GM19025 (cell line): ENCODE results near the gene MAP4K1.
"Not testable (repeated sequence)": the region's sequence is repeated elsewhere in the genome, so short reads cannot be mapped to it uniquely, and the experiment has no call there.

Experiments used
- ATAC-seq: cut with Tn5 transposase; IDR thresholded peaks from one replicate; pipeline ENCODE4 v1.9.1; 2021; ENCODE audit warnings: mild to moderate bottlenecking, low read depth, moderate library complexity; ENCODE audit not compliant: unreplicated experiment

The MAP4K1 gene

DNA sequence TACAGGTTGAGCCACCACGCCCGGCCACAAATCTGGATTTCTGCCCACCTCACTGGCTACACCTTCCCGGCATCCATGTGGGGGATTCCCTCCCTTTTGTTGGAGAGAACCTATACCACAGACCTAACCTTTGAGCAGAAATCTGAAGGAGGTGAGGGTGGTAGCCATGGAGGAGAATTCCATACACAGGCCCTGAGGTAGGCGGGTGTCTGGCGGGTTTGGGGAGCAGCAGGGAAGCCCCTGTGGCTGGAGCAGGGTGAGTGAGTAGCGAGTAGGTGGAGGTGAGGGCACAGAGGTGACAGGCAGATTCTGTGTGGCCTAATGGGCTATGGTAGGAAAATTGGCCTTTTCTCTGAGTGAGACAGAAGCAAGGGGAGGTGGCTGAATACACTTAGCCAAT lies 11.8 kb upstream of the MAP4K1 start:
- ATAC-seq = no peak

DNA sequence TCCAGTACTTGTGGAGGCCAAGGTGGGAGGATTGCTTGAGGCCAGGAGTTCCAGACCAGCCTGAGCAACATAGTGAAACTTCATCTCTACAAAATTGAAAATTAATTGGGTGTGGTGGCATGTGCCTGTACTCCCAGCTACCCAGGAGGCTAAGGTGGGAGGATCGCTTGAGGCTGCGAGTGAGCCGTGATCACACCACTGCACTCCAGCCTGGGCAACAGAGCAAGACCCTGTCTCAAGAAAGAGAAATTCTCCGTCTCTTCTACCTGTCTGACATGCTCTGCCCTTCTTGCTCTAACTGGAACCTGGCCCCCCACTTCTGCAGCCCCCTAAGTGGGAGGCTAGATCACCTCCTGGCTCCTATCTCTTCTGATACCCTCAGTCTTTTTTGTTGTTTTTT lies 8.6 kb upstream of the MAP4K1 start:
- ATAC-seq = no peak

DNA sequence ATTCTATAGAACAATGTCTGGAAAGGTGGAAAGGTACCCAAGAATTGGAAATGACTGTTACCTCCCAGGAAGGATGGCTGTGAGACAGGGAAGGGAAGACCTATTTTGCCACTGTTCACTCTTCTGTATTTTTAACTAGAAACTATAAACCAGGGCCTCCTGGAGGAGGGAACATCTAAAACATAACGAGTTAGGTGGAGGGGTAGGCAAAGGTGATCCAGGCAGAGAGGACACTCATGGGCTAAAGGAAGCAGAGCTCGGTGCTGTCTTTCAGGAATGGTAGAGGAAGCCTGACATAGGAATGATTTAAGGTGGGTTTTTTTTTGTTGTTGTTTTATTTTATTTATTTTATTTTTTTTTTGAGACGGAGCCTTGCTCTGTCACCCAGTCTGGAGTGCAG lies 7.1 kb upstream of the MAP4K1 start:
- ATAC-seq = no peak

DNA sequence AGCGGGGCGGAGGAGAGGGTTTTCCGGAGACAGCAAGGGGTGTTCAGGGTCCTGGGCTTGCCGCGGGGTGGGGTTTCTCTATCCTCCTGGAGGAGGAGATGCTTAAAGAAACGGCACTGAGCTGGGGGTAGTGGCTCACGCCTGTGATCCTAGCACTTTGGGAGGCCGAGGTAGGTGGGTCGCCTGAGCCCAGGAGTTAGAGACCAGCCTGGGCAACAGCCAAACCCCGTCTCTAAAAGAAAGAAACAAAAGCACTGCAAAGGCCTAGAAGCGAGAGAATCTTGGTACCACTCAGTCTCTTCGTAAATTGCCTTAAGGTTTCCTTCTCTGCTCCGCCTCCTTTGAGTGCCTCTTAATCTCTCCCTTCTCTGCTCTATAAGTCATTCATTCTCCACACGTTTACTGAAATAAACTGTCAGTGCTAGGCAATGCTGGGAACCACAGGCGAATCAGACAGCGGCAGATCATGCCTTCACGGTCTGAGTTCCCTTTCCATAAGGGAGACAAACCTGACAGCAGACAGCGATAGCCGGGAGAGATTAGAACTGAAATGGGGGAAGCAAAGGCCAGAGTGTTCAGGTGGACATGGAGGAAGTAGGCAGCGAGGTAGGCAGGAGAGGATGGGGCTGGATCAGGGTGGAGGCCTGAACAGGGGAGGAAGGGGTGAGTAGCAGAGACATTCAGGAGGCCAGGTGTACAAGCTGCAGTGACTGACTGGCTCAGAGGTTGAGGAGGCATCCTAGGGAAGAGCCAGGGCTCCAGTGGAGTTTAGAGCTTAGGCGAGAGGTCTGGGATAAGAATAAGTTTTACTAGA lies 1.8 kb upstream of the MAP4K1 start:
- ATAC-seq = peak; percentile 1

DNA sequence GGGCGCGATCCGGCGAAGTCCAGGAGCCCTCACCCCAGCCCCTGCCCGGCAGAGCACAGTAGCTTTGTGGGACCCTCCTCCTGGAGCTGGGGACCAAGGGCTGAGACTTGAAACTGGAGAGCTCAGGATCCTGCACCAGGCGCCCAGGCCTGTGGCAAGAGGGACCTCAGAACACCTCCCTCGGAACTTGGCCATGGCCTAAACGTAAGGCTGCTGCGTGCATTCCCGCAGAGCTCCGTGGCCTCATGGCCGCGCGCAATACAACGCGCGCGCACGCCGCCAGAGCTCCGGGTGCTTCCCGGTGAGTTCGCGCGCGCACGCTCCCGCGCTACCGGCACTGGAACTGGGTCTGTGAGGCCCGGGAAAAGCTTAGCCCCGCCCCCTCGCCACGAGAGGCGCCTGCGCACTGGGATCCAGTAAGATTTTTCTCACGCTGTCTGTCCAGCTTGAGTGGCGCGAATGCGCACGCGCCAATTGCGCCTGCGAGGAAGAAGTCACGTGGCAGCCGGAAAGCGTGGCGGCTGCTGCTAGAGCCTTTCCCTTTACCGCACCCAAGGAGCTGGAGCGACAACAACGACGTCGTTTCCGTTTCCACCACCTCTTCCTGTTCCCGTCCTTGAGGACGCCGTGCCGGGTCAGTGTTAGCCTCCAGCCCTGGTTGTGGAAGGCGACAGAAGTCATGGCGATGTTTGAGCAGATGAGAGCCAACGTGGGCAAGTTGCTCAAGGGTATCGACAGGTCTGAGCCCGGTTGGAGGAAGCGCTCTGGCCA lies 1.0 kb upstream of the MAP4K1 start, which contains the start of gene EIF3K:
Gene EIF3K (plus strand): TSS at position 599 of the 771 bp plus-strand sequence. CDS start 81 bp downstream, at position 680.
- ATAC-seq = peak; percentile 52

DNA sequence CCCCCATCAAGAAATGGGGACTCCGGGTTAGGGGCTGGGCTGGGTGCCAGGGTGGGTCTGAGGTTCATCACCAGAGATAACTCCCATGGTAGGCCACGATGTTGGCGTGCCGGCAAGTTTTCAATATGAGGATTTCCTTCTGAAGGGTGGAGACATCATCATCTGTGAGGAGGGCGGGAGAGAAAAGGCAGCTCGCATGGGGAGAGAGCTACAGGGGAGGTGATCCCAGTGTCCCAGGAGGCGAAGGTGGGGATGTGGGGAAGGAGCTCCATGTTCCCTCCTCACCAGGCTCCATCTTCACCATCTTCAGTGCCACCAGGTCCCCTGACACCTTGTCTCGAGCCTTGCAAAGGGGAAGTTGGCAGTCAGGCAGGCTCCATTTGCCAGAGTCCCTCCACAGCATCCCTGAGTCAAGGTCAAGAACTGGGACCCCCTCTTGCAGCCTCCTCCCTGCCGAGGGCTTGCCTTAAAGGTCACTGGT lies 430 bp downstream of the MAP4K1 start:
- ATAC-seq = no peak

DNA sequence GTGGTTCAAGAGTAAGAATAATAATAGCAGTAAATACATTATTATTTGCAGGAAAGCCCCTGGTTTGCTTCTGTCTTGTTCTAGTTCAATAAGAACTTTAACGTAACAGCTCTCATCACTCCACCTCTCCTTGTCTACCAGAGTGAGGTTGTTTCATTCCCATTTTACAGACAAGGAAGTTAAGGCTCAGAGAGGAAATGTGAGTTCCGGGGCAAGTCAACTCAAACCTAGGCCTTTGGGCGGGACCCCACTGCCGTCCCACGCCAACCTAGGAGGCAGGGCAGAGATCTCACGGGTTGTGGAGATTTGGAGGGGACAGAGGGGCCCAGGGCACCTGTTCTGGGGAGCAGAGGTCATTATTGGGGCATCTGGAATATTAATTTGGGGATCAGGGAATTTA lies 1.5 kb downstream of the MAP4K1 start:
- ATAC-seq = no peak

DNA sequence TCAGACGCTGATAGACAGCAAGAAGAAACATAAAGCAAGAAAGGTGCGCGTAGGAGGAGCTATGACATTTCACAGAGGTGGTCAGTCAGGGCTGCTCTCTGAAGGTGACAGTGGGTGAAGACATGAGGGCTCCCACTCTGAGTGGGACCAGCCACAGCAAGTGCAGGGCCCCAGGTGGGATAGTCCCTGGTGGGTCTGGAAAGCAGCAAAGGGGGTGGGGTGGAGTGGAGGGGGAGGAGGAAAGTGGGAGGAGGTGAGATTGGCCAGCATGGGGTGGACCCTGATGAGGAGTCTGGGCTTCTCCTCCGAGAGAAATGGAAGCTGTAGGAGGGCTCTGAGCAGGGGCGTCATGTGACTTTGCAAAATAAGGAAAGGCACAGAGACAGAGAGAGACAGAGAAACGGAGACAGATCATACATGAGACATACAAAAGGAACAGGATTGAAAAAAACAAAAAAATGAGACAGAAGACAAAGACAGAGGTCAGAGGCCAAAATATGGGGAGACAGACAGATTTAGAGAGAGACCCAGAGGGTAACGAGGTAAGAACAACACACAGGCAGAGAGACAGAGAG lies 2.7 kb downstream of the MAP4K1 start:
- no peak for ATAC-seq

DNA sequence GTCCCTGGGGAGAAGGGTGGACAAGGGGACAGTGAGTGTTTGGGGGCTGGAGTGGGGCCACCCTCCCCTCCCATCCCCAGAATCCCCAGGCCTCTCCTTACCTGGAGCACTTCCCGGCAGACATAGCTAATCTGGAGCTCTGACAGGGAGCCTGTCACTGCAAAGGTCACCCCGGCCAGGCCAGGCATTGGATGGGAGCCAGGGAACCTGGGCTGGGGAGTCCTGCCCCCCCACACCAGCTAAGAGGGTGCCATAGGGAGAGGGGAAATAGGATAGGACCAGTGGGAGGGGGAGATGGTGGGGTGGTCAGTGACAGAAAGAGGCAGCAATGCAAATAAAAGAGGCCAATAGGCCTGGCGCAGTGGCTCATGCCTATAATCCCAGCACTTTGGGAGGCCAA lies 3.5 kb downstream of the MAP4K1 start:
- ATAC-seq = no peak

DNA sequence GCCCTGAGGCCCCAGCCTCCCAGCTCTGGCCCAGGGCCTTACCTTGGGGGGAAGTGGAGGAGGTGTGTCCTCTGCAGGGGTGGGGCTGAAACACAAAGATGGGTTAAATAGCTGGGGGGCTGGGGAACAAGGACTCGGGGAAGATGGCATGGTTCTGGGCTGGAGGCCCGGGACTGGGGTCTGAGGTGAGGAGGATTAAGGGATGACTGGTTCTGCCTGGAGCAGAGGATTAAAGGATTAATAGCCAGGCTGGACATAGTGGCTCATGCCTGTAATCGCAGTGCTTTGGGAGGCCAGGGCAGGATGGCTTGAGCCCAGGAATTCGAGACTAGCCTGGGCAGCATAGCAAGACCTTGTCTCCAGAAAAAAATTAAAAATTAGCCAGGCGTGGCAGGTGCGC lies 11.6 kb downstream of the MAP4K1 start:
- ATAC-seq = no peak

DNA sequence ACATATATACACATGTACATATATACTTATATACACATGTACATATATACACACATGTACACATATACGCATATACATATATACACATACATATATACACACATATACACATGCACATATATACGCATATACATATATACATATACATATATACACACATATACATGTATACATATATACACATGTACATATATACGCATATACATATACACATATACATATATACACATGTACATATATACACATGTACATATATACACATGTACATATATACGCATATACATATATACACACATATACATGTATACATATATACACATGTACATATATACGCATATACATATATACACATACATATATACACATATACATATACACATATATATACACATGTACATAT lies 14.9 kb downstream of the MAP4K1 start:
- ATAC-seq = not testable (repeated sequence)

DNA sequence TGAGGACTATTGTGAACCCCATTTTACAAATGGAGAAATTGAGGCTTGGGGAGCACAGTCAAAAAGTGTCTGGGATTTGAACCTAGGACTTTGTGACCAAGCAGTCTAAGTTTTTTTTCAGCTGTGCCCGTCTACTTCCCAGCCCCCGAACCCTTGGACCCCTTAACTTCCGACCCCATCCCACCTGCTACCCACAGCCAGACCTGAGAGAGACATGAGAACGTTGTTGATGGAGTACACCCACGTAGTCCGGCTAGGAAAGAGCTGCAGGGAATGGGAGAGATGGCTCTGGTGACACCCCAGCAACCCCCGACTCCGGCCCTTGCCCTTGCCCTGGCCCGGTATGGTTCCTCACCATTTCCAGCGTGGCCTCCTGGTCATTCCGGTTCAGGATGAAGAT lies 18.0 kb downstream of the MAP4K1 start:
- no peak for ATAC-seq

DNA sequence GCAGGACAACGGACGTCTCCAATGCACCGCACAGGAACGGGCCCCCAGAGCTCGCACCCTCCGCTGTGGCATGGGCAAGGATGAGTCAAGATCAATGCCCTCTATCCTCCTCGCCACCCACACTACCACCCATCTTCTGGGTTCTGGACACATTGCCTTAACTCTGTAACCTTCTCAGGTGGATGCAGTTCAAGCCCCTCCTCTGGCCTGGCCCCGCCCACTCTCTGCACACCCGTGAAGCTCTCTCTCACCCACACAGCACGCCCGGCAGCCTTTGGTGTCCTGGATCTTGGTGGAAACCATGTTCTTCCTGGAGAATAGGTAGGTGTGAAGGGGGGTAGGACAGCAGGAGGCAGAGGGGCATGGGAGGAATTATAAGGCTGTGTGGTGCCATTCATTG lies 20.7 kb downstream of the MAP4K1 start:
- ATAC-seq = no peak

DNA sequence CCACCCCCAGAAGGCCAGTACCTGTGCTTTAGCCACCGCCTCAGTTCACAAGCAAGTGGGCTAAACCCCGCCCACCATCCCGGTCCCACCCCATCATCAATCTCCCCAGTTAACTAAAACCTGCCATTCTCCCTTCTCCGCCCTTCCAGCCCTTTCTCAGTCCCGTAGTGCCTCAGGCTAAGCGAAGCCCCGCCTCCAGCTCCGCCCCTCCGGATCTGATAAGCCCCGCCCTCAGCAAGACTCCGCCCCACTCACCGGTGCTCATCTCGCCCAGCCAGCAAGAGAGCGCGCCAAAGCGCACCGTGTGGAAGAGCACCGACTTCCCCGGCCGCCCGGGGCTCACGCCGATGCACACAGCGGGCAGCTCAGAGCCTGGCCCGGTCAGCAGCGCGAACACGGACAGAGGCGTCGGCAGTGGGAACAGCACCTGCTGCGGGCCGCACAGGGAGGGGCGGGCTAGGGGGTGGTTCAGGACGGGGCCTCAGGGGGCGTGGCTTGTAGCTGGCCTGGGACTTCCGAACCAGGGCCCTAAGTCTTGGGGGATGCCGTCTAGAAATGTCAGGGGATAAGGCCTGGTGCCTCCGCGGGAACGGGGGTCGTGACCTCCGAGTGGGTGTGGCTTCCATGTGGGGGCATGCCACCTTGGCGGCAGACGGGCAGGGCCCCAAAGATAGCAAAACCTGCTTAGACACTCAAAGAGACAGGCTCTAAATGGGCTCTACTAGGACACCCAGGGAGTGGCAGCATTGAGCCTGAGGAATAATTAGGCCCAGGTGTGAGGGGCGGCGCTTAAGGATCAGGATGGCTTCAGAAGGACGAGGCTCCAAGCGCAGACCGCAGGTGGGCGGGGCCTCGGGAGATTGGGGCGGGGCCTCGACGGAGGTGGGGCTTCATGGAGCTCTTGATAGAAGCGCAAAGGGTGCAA lies 21.4 kb downstream of the MAP4K1 start:
- ATAC-seq = no peak

DNA sequence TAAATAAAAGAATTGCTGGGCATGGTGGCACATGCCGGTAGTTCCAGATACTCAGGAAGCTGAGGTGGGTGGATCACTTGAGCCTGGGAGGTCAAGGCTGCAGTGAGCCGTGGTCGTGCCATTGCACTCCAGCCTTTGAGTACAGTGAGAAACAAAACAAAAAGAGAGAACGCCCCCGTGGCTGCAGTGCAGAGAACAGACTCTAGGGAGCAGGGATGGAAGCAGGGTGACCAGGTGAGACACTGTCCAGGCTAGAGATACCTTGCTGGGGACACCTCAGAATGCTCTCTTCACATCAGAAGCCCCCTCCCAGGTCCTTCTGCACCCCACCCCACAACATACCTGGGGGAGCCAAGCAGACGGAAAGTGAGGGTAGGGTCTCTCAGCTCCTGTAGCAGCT lies 24.8 kb downstream of the MAP4K1 start:
- no peak for ATAC-seq

DNA sequence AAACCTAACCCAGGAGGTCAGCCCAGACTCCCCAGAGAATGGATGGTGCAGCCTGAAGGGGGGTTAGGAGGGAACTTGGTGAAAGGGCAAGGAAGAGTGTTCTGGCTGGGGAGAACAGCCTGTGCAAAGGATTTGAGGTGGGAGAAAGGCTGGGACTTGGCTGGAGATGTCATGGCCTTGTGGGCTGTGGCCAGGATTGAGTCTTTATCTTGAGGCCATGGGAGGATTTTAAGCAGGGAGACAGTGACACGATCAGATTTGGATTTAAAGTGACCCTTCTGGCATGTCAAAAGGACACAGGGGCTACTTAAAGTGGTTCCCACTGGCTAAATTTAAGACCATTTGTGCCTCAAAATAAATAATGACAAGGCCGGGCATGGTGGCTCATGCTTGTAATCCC lies 29.7 kb downstream of the MAP4K1 start:
- no peak for ATAC-seq

DNA sequence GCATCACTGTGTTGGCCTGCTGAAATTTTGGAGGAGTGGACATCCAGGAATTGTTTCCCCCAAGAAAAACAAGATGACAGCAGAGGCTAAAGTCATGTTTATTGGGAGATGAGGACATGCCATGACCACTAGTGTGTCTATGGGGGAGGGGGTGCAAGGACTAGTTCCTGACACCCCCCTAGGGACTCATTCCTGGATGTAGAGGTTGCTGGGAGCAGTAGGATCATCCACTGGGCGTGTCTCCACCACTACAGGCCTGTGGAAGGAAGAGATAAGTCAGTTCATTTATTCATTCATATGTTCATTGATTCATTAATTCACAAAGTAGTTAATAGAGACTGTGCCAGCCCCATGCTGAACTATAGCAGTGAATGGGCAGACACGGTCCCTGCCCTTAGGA lies 30.2 kb downstream of the MAP4K1 start:
- ATAC-seq = no peak

DNA sequence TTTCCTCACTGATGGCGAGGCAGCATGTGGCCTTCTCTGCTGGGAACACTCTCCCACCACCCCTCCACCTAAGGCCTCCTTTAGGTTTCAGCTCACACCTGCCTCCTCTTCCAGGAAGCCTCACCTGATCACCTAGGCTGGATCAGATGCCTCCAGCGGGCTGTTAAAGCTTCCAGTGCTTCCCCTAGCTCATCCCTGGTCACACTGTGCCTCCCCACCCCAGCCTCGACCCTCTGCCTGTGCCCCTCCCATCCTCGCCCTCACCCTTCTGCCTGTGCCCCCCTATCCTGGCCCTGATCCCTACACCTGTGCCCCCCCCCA lies 33.8 kb downstream of the MAP4K1 start:
- no peak for ATAC-seq

DNA sequence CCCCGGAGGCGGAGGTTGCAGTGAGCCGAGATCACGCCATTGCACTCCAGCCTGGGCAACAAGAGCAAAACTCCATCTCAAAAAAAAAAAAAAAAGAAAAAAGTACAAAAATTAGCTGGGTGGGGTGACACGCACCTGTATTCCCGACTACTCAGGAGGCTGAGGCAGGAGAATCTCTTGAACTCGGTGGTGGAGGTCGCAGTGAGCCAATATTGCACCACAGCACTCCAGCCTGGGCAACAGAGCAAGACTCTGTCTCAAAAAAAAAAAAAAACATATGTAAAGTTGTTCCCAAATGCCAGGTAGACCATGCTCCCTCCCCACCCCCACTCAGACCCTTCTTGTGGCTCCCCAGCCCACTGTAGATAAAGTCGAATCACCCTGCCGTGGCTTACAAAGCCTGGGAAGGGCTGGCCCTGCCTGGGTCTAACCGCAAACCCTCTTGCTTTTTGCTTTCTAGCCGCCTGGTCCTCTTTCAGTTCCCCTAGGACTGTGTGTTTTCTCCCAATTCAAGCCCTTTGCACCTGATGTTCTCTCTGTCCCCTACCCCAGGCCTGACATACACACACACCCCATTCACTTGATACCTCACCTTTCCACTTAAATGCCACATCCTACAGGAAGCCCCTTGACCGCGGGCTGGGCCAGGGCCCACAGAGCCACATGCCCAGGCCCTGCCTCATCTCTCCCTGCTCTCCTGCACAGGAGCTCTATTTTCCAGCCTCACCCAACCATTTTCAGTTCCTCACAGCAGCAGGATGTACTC lies 34.4 kb downstream of the MAP4K1 start:
- peak; percentile 81 for ATAC-seq

DNA sequence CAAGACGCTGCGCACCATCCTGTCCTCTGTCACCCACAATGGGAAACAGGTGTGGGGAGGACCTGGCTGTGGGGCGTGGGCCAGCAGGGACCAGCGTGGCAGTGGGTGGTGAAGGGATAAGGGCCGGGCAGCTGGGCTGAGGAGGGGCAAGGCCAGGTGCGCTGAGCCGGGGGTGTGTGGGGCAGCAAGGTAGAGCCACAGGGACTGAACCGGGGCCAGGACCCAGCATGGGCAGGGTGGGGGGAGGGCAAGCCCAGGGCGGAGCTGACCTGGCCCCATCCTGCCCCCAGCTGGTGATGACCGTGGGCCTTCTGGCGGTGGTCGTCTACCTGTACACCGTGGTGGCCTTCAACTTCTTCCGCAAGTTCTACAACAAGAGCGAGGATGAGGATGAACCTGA lies 37.7 kb downstream of the MAP4K1 start:
- no peak for ATAC-seq
